Mesenchymal stem cell (in vitro differentiated cells and primary cell): Measurements from ENCODE around the gene PDGFRB.

Experiments
- DNase-seq: peaks from one replicate; pipeline ENCODE4 v3.0.0-alpha.2; 2013
- H2AFZ ChIP-seq: one replicate; pipeline ENCODE4 v1.6.1; 2013; ENCODE audit warnings: low read depth, mild to moderate bottlenecking, control low read depth, inconsistent platforms, low read length, moderate library complexity
- H2AK5ac ChIP-seq: 2 replicates; pipeline ENCODE4 v1.6.1; 2013; ENCODE audit warnings: low read length, moderate library complexity, mild to moderate bottlenecking, inconsistent platforms; ENCODE audit not compliant: severe bottlenecking
- H2BK120ac ChIP-seq: one replicate; pipeline ENCODE4 v1.6.1; 2013; ENCODE audit warnings: low read depth, mild to moderate bottlenecking, inconsistent platforms, low read length, moderate library complexity
- H2BK12ac ChIP-seq, 2 experiments: one replicate each; pipeline ENCODE4 v1.6.1; 2013; ENCODE audit warnings: inconsistent platforms in 2 of 2, low read length in 2 of 2, mild to moderate bottlenecking in 2 of 2, moderate library complexity in 2 of 2, control low read depth in 1 of 2
- H2BK15ac ChIP-seq: one replicate; pipeline ENCODE4 v1.6.1; 2013; ENCODE audit warnings: mild to moderate bottlenecking, low read depth, inconsistent platforms; ENCODE audit not compliant: poor library complexity, severe bottlenecking
- H2BK5ac ChIP-seq: 2 replicates; pipeline ENCODE4 v1.6.1; 2013; ENCODE audit warnings: low read depth, mild to moderate bottlenecking, low read length, control low read depth, inconsistent platforms; ENCODE audit not compliant: poor library complexity, severe bottlenecking
- H3K14ac ChIP-seq, 2 experiments: one replicate each; pipeline ENCODE4 v1.6.1; 2013; ENCODE audit warnings: inconsistent platforms in 2 of 2, low read length in 2 of 2, control low read depth in 1 of 2, mild to moderate bottlenecking in 1 of 2, moderate library complexity in 1 of 2
- H3K18ac ChIP-seq, 2 experiments: one replicate each; pipeline ENCODE4 v1.6.1; 2013; ENCODE audit warnings: inconsistent platforms in 2 of 2, low read length in 2 of 2, control low read depth in 1 of 2, low read depth in 1 of 2, mild to moderate bottlenecking in 1 of 2
- H3K23ac ChIP-seq, 2 experiments: one replicate each; pipeline ENCODE4 v1.6.1; 2013; ENCODE audit warnings: inconsistent platforms in 2 of 2, low read length in 2 of 2, mild to moderate bottlenecking in 2 of 2, moderate library complexity in 2 of 2, control low read depth in 1 of 2
- H3K27ac ChIP-seq: 2 replicates; pipeline ENCODE4 v1.5.1; 2013; ENCODE audit warnings: mild to moderate bottlenecking, moderate library complexity, low read length, control low read depth, inconsistent platforms; ENCODE audit not compliant: poor library complexity, severe bottlenecking
- H3K27me3 ChIP-seq, 2 experiments: 2 replicates each; pipeline versions ENCODE4 v1.6.1 to v1.7.0; 2013; ENCODE audit warnings: low read length in 2 of 2, mild to moderate bottlenecking in 2 of 2, moderate library complexity in 2 of 2, control low read depth in 1 of 2, inconsistent platforms in 1 of 2; ENCODE audit not compliant: control insufficient read depth in 1 of 2, insufficient read depth in 1 of 2
- H3K36me3 ChIP-seq, 2 experiments: 2 replicates each; pipeline versions ENCODE4 v1.6.1 to v1.7.0; 2013; ENCODE audit warnings: low read length in 2 of 2, control low read depth in 1 of 2, inconsistent platforms in 1 of 2, low read depth in 1 of 2, mild to moderate bottlenecking in 1 of 2; ENCODE audit not compliant: insufficient read depth in 2 of 2, control insufficient read depth in 1 of 2
- H3K4ac ChIP-seq, 2 experiments: one replicate each; pipeline ENCODE4 v1.6.1; 2013; ENCODE audit warnings: inconsistent platforms in 2 of 2, low read length in 2 of 2, mild to moderate bottlenecking in 2 of 2, moderate library complexity in 2 of 2, control low read depth in 1 of 2, low read depth in 1 of 2
- H3K4me1 ChIP-seq: 2 replicates; pipeline ENCODE4 v1.6.1; 2013; ENCODE audit warnings: low read depth, low read length, control low read depth; ENCODE audit not compliant: control insufficient read depth, insufficient read depth
- H3K4me2 ChIP-seq: 2 replicates; pipeline ENCODE4 v1.6.1; 2013; ENCODE audit warnings: low read length, mild to moderate bottlenecking, inconsistent platforms; ENCODE audit not compliant: poor library complexity, severe bottlenecking
- H3K4me3 ChIP-seq, 2 experiments: 2 replicates each; pipeline versions ENCODE4 v1.5.1 to v1.7.0; 2013; ENCODE audit warnings: low read length in 2 of 2, mild to moderate bottlenecking in 2 of 2, control low read depth in 1 of 2, low read depth in 1 of 2; ENCODE audit not compliant: insufficient read depth in 1 of 2
- H3K79me1 ChIP-seq: replicated peaks from 2 replicates; pipeline ENCODE4 v1.6.1; 2013; ENCODE audit warnings: mild to moderate bottlenecking, control low read depth, low read length, inconsistent platforms; ENCODE audit not compliant: poor library complexity, severe bottlenecking
- H3K9ac ChIP-seq: 2 replicates; pipeline ENCODE4 v1.7.0; 2013; ENCODE audit warnings: mild to moderate bottlenecking, low read length, moderate library complexity
- H3K9me3 ChIP-seq: 2 replicates; pipeline ENCODE4 v1.7.0; 2013; ENCODE audit warnings: mild to moderate bottlenecking, low read length; ENCODE audit not compliant: control insufficient read depth
- H4K8ac ChIP-seq: one replicate; pipeline ENCODE4 v1.6.1; 2013; ENCODE audit warnings: inconsistent platforms, mild to moderate bottlenecking, low read length, moderate library complexity
- H4K91ac ChIP-seq: one replicate; pipeline ENCODE4 v1.6.1; 2013; ENCODE audit warnings: mild to moderate bottlenecking, low read length, inconsistent platforms
- WGBS: methylation state at CpG from one replicate; pipeline ENCODE4 v1.1.7; 2013; ENCODE audit warnings: mixed read lengths; 5-methylcytosine and 5-hydroxymethylcytosine counted together

The PDGFRB gene

GRCh38 chr5:150166650-150167511 is 11.2 kb upstream of the PDGFRB start, which contains the start of gene CDX1:
Gene CDX1 (plus strand): TSS chr5:150166778. CDS start chr5:150166877, 99 bp downstream.
- Histone ChIP-seq H3K4me2 (no peak within 1 kb of the TSS), H3K4ac (no peak within 1 kb of the TSS), H3K27me3 (peaks cover 0 to 16% of the 10 kb centered on the region in 2 experiments), H2BK5ac (no peak within 1 kb of the TSS), H2BK15ac (peak within 1 kb of the TSS; percentile 13), H2AK5ac (no peak within 1 kb of the TSS), H2AFZ (no peak within 1 kb of the TSS), H3K4me1 (peaks cover 9% of the 10 kb centered on the region), H3K23ac (no peak within 1 kb of the TSS), H3K18ac (peak within 1 kb of the TSS in 1 of 2 experiments; percentile 21), H3K9me3 (no peaks in the 10 kb centered on the region), H4K8ac (peak within 1 kb of the TSS; percentile 74), H3K9ac (peak within 1 kb of the TSS; percentile 79), H4K91ac (no peak within 1 kb of the TSS), H2BK12ac (peak within 1 kb of the TSS in 1 of 2 experiments; percentile 29), H3K27ac (no peak within 1 kb of the TSS), H2BK120ac (peak within 1 kb of the TSS; percentile 11), H3K4me3 (peak within 1 kb of the TSS in 1 of 2 experiments; percentile 22), H3K36me3 (no peaks in the 10 kb centered on the region), H3K14ac (no peak within 1 kb of the TSS), H3K79me1 (no peaks in the 10 kb centered on the region)
- DNase-seq = no peak
- 46% methylated on average over 62 of the region's 93 CpGs for WGBS

- H3K4ac ChIP-seq = no peak overlapping the region
- no peak overlapping the region for H3K23ac ChIP-seq
- H3K36me3 ChIP-seq = no peaks in the 10 kb centered on the region
- H4K91ac ChIP-seq = no peak overlapping the region
- H4K8ac ChIP-seq = peak overlapping the region; percentile 74
- peak overlapping the region in 1 of 2 experiments; percentile 29 for H2BK12ac ChIP-seq
- H2BK15ac ChIP-seq = peak overlapping the region; percentile 13
- no peak overlapping the region for H3K9ac ChIP-seq
- H2BK5ac ChIP-seq = no peak overlapping the region
- H3K27me3 ChIP-seq = peaks cover 0 to 16% of the 10 kb centered on the region in 2 experiments
- H3K4me3 ChIP-seq = peak overlapping the region in 1 of 2 experiments; percentile 22
- H2BK120ac ChIP-seq = no peak overlapping the region
- H3K18ac ChIP-seq = peak overlapping the region in 1 of 2 experiments; percentile 21
- H3K14ac ChIP-seq = no peak overlapping the region
- no peak overlapping the region for H3K27ac ChIP-seq
- no peak overlapping the region for H3K4me2 ChIP-seq
- no peaks in the 10 kb centered on the region for H3K79me1 ChIP-seq
- no peak overlapping the region for H2AK5ac ChIP-seq
- no peaks in the 10 kb centered on the region for H3K9me3 ChIP-seq
- H3K4me1 ChIP-seq = peaks cover 10% of the 10 kb centered on the region
- H2AFZ ChIP-seq = no peak overlapping the region
- WGBS = 52% methylated on average over 27 of the region's 27 CpGs
- no peak for DNase-seq
Observed at GRCh38 chr5:150166037-150166649, 10.5 kb upstream of the PDGFRB start.

DNA sequence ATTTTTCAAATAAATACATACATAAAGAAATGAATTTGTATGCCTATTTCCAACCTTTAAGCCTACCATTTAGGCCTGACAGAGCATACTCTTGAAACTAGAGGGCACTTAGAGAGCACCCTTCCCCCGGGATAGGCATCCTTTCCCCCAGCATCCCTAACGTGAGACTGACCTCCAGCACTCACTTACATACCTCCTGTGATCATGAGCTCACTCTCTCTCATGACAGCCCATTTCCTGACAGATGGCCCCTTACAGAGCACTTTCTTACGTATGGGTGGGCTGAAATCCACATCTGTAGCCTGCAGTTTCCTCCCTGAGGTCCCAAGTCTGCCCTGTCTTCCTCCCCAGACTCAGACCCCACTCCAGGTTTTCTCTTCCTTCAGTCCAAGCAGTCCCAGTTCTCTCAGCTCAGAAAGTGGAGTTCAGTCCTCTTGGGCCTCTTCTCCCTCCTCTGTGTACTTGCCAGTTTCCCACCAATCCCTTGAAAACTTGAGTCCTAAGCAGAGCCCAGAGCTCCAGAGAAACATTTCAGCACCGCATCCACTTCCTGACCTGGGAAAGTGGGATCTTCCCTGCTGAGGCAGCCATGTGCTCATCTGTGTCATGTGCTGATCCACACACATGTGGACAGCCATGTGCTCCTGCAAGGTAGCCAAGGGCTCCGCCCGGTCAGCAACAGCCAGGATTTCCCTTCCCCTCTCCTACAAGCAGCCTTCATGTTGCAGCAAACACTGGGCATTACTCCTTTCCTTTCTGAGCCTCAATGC is 8.8 kb upstream of the PDGFRB start:
- H4K91ac ChIP-seq = peak overlapping the region; percentile 45
- peaks cover 0 to 5% of the 10 kb centered on the region in 2 experiments for H3K27me3 ChIP-seq
- H2BK12ac ChIP-seq = peak overlapping the region; percentile 8 to 59
- peak overlapping the region in 1 of 2 experiments; percentile 76 for H3K4ac ChIP-seq
- no peak overlapping the region for H2BK5ac ChIP-seq
- no peak overlapping the region for H3K4me3 ChIP-seq
- H3K9ac ChIP-seq = peak overlapping the region; percentile 79
- no peak overlapping the region for H3K27ac ChIP-seq
- peak overlapping the region; percentile 57 for H2BK120ac ChIP-seq
- peak; percentile 40 for DNase-seq
- H3K4me2 ChIP-seq = no peak overlapping the region
- H2AK5ac ChIP-seq = peak overlapping the region; percentile 23
- H3K4me1 ChIP-seq = peaks cover 18% of the 10 kb centered on the region
- 47% methylated on average over 6 of the region's 6 CpGs for WGBS
- H3K23ac ChIP-seq = no peak overlapping the region
- H3K14ac ChIP-seq = peak overlapping the region in 1 of 2 experiments; percentile 44
- H3K79me1 ChIP-seq = no peaks in the 10 kb centered on the region
- no peaks in the 10 kb centered on the region for H3K9me3 ChIP-seq
- peak overlapping the region; percentile 44 for H2BK15ac ChIP-seq
- peak overlapping the region; percentile 78 for H4K8ac ChIP-seq
- no peaks in the 10 kb centered on the region for H3K36me3 ChIP-seq
- peak overlapping the region; percentile 2 to 16 for H3K18ac ChIP-seq
- H2AFZ ChIP-seq = no peak overlapping the region
